Measurements from ENCODE around the gene OXGR1. TPM values are rescaled to one million over a fixed set of nuclear protein-coding genes. Genes with fewer than 3 reads are reported as not detected.

Gene OXGR1
- polyA plus RNA-seq, 1 donor (not counting 4 experiments of a cell fraction or from before 2014, with no cell fraction given) = not detected

GRCh38 chr13:97001636-97002035, 7.4 kb upstream of the OXGR1 start:
- Histone ChIP-seq H2AFZ (ENCODE audit: control insufficient read depth, low read length) (no peak overlapping the region), H4K20me1 (ENCODE audit: control insufficient read depth, extremely low read depth, insufficient read depth, low read length) (no peaks in the 10 kb centered on the region), H3K4me1 (ENCODE audit: control insufficient read depth, extremely low read depth, insufficient read depth, low read length) (peaks cover 7% of the 10 kb centered on the region), H3K79me2 (ENCODE audit: control insufficient read depth, insufficient read depth, low read length) (no peaks in the 10 kb centered on the region), H3K4me2 (ENCODE audit: control insufficient read depth, extremely low read depth, insufficient read depth, low read depth, low read length) (no peak overlapping the region), H3K27ac (ENCODE audit: control insufficient read depth, insufficient read depth, low read length) (no peak overlapping the region), H3K9me3 (ENCODE audit: control insufficient read depth, low read depth, low read length) (no peaks in the 10 kb centered on the region), H3K36me3 (ENCODE audit: control insufficient read depth in 2 of 2, extremely low read depth in 1 of 2, insufficient read depth in 2 of 2, low read length in 2 of 2) (no peaks in the 10 kb centered on the region), H3K27me3 (ENCODE audit: control insufficient read depth, extremely low read depth, insufficient read depth, low read length) (no peaks in the 10 kb centered on the region), H3K4me3 (ENCODE audit: control insufficient read depth in 2 of 3, extremely low read depth in 1 of 3, insufficient read depth in 2 of 3, low read depth in 1 of 3, low read length in 3 of 3) (no peak overlapping the region), H3K9ac (ENCODE audit: control insufficient read depth, extremely low read depth, insufficient read depth, low read length) (no peak overlapping the region), H3K9me1 (ENCODE audit: control insufficient read depth, extremely low read depth, insufficient read depth, low read length) (no peaks in the 10 kb centered on the region)
- dilution Hi-C loops (cut with MboI; ENCODE audit: extremely low pct_ligation_motif_present, low sequenced_read_pairs) = no loop called here
- FAIRE-seq = no peak
- TF ChIP-seq EZH2 (IDR thresholded peaks at IDR 0.05; ENCODE audit: low read length) (no peak), CTCF (optimal IDR thresholded peaks at IDR 0.05 in 1 of 3, IDR thresholded peaks at IDR 0.05 in 1 of 3, conservative IDR thresholded peaks at IDR 0.05 in 1 of 3; ENCODE audit: extremely low read depth in 1 of 3, insufficient read depth in 2 of 3, low read length in 3 of 3) (no peak)
- no peak for DNase-seq (ENCODE audit: low read depth, low spot score)

- Histone ChIP-seq H4K20me1 (ENCODE audit: control insufficient read depth, extremely low read depth, insufficient read depth, low read length) (no peaks in the 10 kb centered on the region), H3K79me2 (ENCODE audit: control insufficient read depth, insufficient read depth, low read length) (no peaks in the 10 kb centered on the region), H3K4me3 (ENCODE audit: control insufficient read depth in 2 of 3, extremely low read depth in 1 of 3, insufficient read depth in 2 of 3, low read depth in 1 of 3, low read length in 3 of 3) (no peak overlapping the region), H3K36me3 (ENCODE audit: control insufficient read depth in 2 of 2, extremely low read depth in 1 of 2, insufficient read depth in 2 of 2, low read length in 2 of 2) (no peaks in the 10 kb centered on the region), H2AFZ (ENCODE audit: control insufficient read depth, low read length) (no peak overlapping the region), H3K9me3 (ENCODE audit: control insufficient read depth, low read depth, low read length) (no peaks in the 10 kb centered on the region), H3K4me2 (ENCODE audit: control insufficient read depth, extremely low read depth, insufficient read depth, low read depth, low read length) (no peak overlapping the region), H3K27ac (ENCODE audit: control insufficient read depth, insufficient read depth, low read length) (no peak overlapping the region), H3K9me1 (ENCODE audit: control insufficient read depth, extremely low read depth, insufficient read depth, low read length) (no peaks in the 10 kb centered on the region), H3K4me1 (ENCODE audit: control insufficient read depth, extremely low read depth, insufficient read depth, low read length) (no peaks in the 10 kb centered on the region), H3K9ac (ENCODE audit: control insufficient read depth, extremely low read depth, insufficient read depth, low read length) (no peak overlapping the region), H3K27me3 (ENCODE audit: control insufficient read depth, extremely low read depth, insufficient read depth, low read length) (peaks cover 2% of the 10 kb centered on the region)
- no peak for FAIRE-seq
- TF ChIP-seq EZH2 (IDR thresholded peaks at IDR 0.05; ENCODE audit: low read length) = no peak
- no peak for TF ChIP-seq CTCF (optimal IDR thresholded peaks at IDR 0.05 in 1 of 3, IDR thresholded peaks at IDR 0.05 in 1 of 3, conservative IDR thresholded peaks at IDR 0.05 in 1 of 3; ENCODE audit: extremely low read depth in 1 of 3, insufficient read depth in 2 of 3, low read length in 3 of 3)
- DNase-seq (ENCODE audit: low read depth, low spot score) = no peak
- dilution Hi-C loops (cut with MboI; ENCODE audit: extremely low pct_ligation_motif_present, low sequenced_read_pairs) = no loop called here
Observed at GRCh38 chr13:97000295-97000925, 6.1 kb upstream of the OXGR1 start.

All from keratinocyte (primary cell).